H1 (cell line): ENCODE data around the gene ARHGAP27. TPM values are rescaled to one million over a fixed set of nuclear protein-coding genes. Genes with fewer than 3 reads are reported as not detected.

Experiments used
- CTCF ChIA-PET: fragments of 300-600 bp; sonication (Branson Sonifier 250); formaldehyde crosslinking; loops from one replicate; lab custom pipeline; 2021; ENCODE audit not compliant: partially characterized antibody; lab: Charles Lee
- POLR2A ChIA-PET: fragments of 300-600 bp; sonication (Branson Sonifier 250); formaldehyde crosslinking; loops from one replicate; lab custom pipeline; 2021; ENCODE audit warnings: inconsistent platforms; ENCODE audit not compliant: partially characterized antibody; lab: Charles Lee
- DNase-seq, 2 experiments: peaks; one replicate each; pipeline versions ENCODE4 v3.0.0 to v3.0.0-alpha.2; 2010 to 2022; ENCODE audit warnings: low spot score in 2 of 2, low read depth in 1 of 2, mixed read lengths in 1 of 2
- FAIRE-seq: peaks from 2 replicates; lab custom pipeline; 2011; peaks lifted over from hg19 to GRCh38; lab: Jason Lieb, UNC
- H2AFZ ChIP-seq: 2 replicates; pipeline ENCODE4 v1.8.1; 2012; ENCODE audit warnings: low read length, inconsistent platforms
- H2AK5ac ChIP-seq: 2 replicates; pipeline ENCODE4 v1.6.1; 2013; ENCODE audit warnings: low read depth, low read length
- H2BK120ac ChIP-seq: replicated peaks from 2 replicates; pipeline ENCODE3; 2013; ENCODE audit warnings: low read depth, low read length, inconsistent platforms
- H2BK12ac ChIP-seq: 2 replicates; pipeline ENCODE4 v1.6.1; 2013; ENCODE audit warnings: low read depth, low read length
- H2BK15ac ChIP-seq: 2 replicates; pipeline ENCODE4 v1.6.1; 2013; ENCODE audit warnings: low read length
- H2BK20ac ChIP-seq: 2 replicates; pipeline ENCODE4 v1.6.1; 2013; ENCODE audit warnings: low read length
- H2BK5ac ChIP-seq: 2 replicates; pipeline ENCODE4 v1.6.1; 2013; ENCODE audit warnings: low read depth, low read length
- H3K14ac ChIP-seq: 2 replicates; pipeline ENCODE4 v1.6.1; 2013; ENCODE audit warnings: inconsistent platforms; ENCODE audit not compliant: insufficient read length
- H3K18ac ChIP-seq: 2 replicates; pipeline ENCODE4 v1.6.1; 2013; ENCODE audit warnings: low read length; ENCODE audit errors: extremely low read depth
- H3K23ac ChIP-seq: 2 replicates; pipeline ENCODE4 v1.6.1; 2013; ENCODE audit warnings: inconsistent platforms; ENCODE audit not compliant: insufficient read length
- H3K23me2 ChIP-seq: 2 replicates; pipeline ENCODE4 v1.6.1; 2013; ENCODE audit warnings: low read depth, low read length
- H3K27ac ChIP-seq: 2 replicates; pipeline ENCODE4 v1.6.1; 2011; ENCODE audit warnings: low read depth, low read length, inconsistent platforms
- H3K27me3 ChIP-seq, 4 experiments: replicated peaks in 1 of 4; 1 replicate in 1 of 4; 2 replicates in 3 of 4; pipeline versions ENCODE4 v1.6.1 to v1.8.1; 2011 to 2013; ENCODE audit warnings: low read length in 3 of 4, mild to moderate bottlenecking in 3 of 4, inconsistent platforms in 2 of 4, mixed read lengths in 2 of 4, moderate library complexity in 1 of 4; ENCODE audit not compliant: control insufficient read depth in 3 of 4, insufficient read depth in 3 of 4; ENCODE audit errors: extremely low read depth in 1 of 4
- H3K36me3 ChIP-seq, 4 experiments: 2 replicates each; pipeline versions ENCODE4 v1.6.1 to v1.8.1; 2011 to 2013; ENCODE audit warnings: mild to moderate bottlenecking in 4 of 4, low read length in 3 of 4, moderate library complexity in 2 of 4, control low read depth in 1 of 4, inconsistent platforms in 1 of 4; ENCODE audit not compliant: insufficient read depth in 4 of 4, control insufficient read depth in 2 of 4
- H3K4ac ChIP-seq: replicated peaks from 2 replicates; pipeline ENCODE3; 2013; ENCODE audit warnings: low read length, low read depth, mixed read lengths, inconsistent platforms; ENCODE audit not compliant: insufficient read length
- H3K4me1 ChIP-seq, 4 experiments: replicated peaks in 1 of 4; 1 replicate in 1 of 4; 2 replicates in 3 of 4; pipeline versions ENCODE4 v1.6.1 to v1.8.1; 2011 to 2013; ENCODE audit warnings: low read length in 3 of 4, inconsistent platforms in 2 of 4, mixed read lengths in 1 of 4; ENCODE audit not compliant: insufficient read depth in 4 of 4, control insufficient read depth in 3 of 4
- H3K4me2 ChIP-seq, 2 experiments: 2 replicates each; pipeline versions ENCODE4 v1.6.1 to v1.8.1; 2011 to 2013; ENCODE audit warnings: low read depth in 2 of 2, low read length in 2 of 2, control low read depth in 1 of 2, inconsistent platforms in 1 of 2, mild to moderate bottlenecking in 1 of 2; ENCODE audit not compliant: insufficient read depth in 1 of 2
- H3K4me3 ChIP-seq, 4 experiments: fragments of 200-600, 300-600 bp in 1 of 4; sonication (generic), shearing (Covaris generic), sonication (Bioruptor Twin) in 1 of 4; 2 replicates each; pipeline versions ENCODE4 v1.5.1 to v1.8.1; 2011 to 2016; ENCODE audit warnings: low read length in 4 of 4, low read depth in 3 of 4, control low read depth in 2 of 4, inconsistent platforms in 2 of 4, mild to moderate bottlenecking in 2 of 4, mixed read lengths in 1 of 4, moderate library complexity in 1 of 4; ENCODE audit not compliant: insufficient read depth in 2 of 4; ENCODE audit errors: extremely low read depth in 1 of 4
- H3K56ac ChIP-seq: replicated peaks from 2 replicates; pipeline ENCODE3; 2013; ENCODE audit warnings: low read depth, mild to moderate bottlenecking, mixed read lengths, low read length, inconsistent platforms; ENCODE audit not compliant: insufficient read length
- H3K79me1 ChIP-seq: 2 replicates; pipeline ENCODE4 v1.6.1; 2013; ENCODE audit warnings: low read depth, low read length, control low read depth
- H3K79me2 ChIP-seq, 2 experiments: 2 replicates each; pipeline versions ENCODE4 v1.6.1 to v1.8.1; 2012 to 2013; ENCODE audit warnings: low read length in 2 of 2, mild to moderate bottlenecking in 2 of 2, inconsistent platforms in 1 of 2; ENCODE audit not compliant: insufficient read depth in 2 of 2, control insufficient read depth in 1 of 2
- H3K9ac ChIP-seq, 4 experiments: replicated peaks in 1 of 4; 1 replicate in 1 of 4; 2 replicates in 3 of 4; pipeline versions ENCODE4 v1.6.1 to v1.8.1; 2011 to 2013; ENCODE audit warnings: low read depth in 3 of 4, low read length in 3 of 4, control low read depth in 2 of 4, mild to moderate bottlenecking in 2 of 4, moderate library complexity in 2 of 4, inconsistent platforms in 1 of 4; ENCODE audit errors: extremely low read depth in 1 of 4
- H3K9me3 ChIP-seq, 2 experiments: 2 replicates each; pipeline versions ENCODE4 v1.6.1 to v1.8.1; 2012 to 2013; ENCODE audit warnings: mild to moderate bottlenecking in 2 of 2, moderate library complexity in 2 of 2, control low read depth in 1 of 2, inconsistent platforms in 1 of 2, low read depth in 1 of 2, low read length in 1 of 2, mixed read lengths in 1 of 2; ENCODE audit not compliant: insufficient read depth in 2 of 2
- H4K20me1 ChIP-seq, 2 experiments: replicated peaks in 1 of 2; 2 replicates each; pipeline versions ENCODE3 to v1.8.1; 2011 to 2013; ENCODE audit warnings: inconsistent platforms in 2 of 2, low read length in 2 of 2, mild to moderate bottlenecking in 1 of 2; ENCODE audit not compliant: insufficient read depth in 2 of 2, control insufficient read depth in 1 of 2
- H4K5ac ChIP-seq: 2 replicates; pipeline ENCODE4 v1.6.1; 2013; ENCODE audit warnings: low read length, low read depth, mixed read lengths, inconsistent platforms; ENCODE audit not compliant: insufficient read length
- H4K8ac ChIP-seq: 2 replicates; pipeline ENCODE4 v1.8.0; 2013; ENCODE audit warnings: mild to moderate bottlenecking, moderate library complexity, low read length, inconsistent platforms; ENCODE audit not compliant: insufficient read depth; ENCODE audit errors: extremely low read depth
- H4K91ac ChIP-seq: replicated peaks from 2 replicates; pipeline ENCODE3; 2013; ENCODE audit warnings: low read length, mixed read lengths, inconsistent platforms; ENCODE audit not compliant: insufficient read length
- BACH1 ChIP-seq: IDR thresholded peaks from 2 replicates; pipeline ENCODE4 v1.6.1; 2012; ENCODE audit warnings: low read length, improper control_type of control experiment
- CHD1 ChIP-seq: IDR thresholded peaks from 2 replicates; pipeline ENCODE4 v1.6.1; 2012; ENCODE audit warnings: low read depth, low read length, improper control_type of control experiment
- EGR1 ChIP-seq: IDR thresholded peaks from 2 replicates; pipeline ENCODE4 v1.6.1; 2011; ENCODE audit warnings: low read depth, low read length, borderline replicate concordance
- FOSL1 ChIP-seq: IDR thresholded peaks from 2 replicates; pipeline ENCODE4 v1.6.1; 2011; ENCODE audit warnings: mild to moderate bottlenecking, low read depth, low read length, moderate library complexity; ENCODE audit not compliant: insufficient read depth
- KDM1A ChIP-seq: fragments of 200-600, 300-600 bp; sonication (generic); IDR thresholded peaks from 2 replicates; pipeline ENCODE4 v1.7.1; 2016; ENCODE audit warnings: mild to moderate bottlenecking, low read length, borderline replicate concordance
- RFX5 ChIP-seq: IDR thresholded peaks from 2 replicates; pipeline ENCODE4 v1.6.1; 2011; ENCODE audit warnings: low read depth, low read length, improper control_type of control experiment, borderline replicate concordance
- SIRT6 ChIP-seq: IDR thresholded peaks from one replicate; pipeline ENCODE4 v1.7.1; 2012; ENCODE audit warnings: low read length, inconsistent platforms
- WGBS, 2 experiments: shearing (Covaris generic) in 1 of 2; methylation state at CpG; one replicate each; pipeline versions ENCODE4 v1.1.6 to v1.1.7; 2013 to 2015; ENCODE audit warnings: low lambda C conversion rate in 2 of 2, mixed read lengths in 2 of 2, inconsistent platforms in 1 of 2, low coverage in 1 of 2, missing lambda C conversion rate in 1 of 2; ENCODE audit not compliant: insufficient replicate concordance in 2 of 2, insufficient coverage in 1 of 2, insufficient read length in 1 of 2; ENCODE audit errors: extremely low coverage in 1 of 2, missing lambda C conversion rate in 1 of 2; 5-methylcytosine and 5-hydroxymethylcytosine counted together
- polyA plus RNA-seq, 7 experiments: library from polyadenylated mRNA; depleted of rRNA in 3 of 7; stranded (reverse) in 5 of 7; unstranded in 2 of 7; fragments of >200 nt in 5 of 7; fragments of 200-250 nt in 2 of 7; gene quantifications; 1 replicate in 5 of 7; 2 replicates in 1 of 7; 4 replicates in 1 of 7; pipeline versions ENCODE4 v1.2.1 to v1.2.3, GENCODE V29; 2011 to 2013; ENCODE audit warnings: missing spikeins in 2 of 7, mixed read lengths in 2 of 7
- total RNA-seq: library from RNA; stranded (reverse); fragmentation: NEBNext Ultra II Directional; extraction: Animal tissue kit (Norgen Biotek cat#: 25700); gene quantifications from 2 replicates; pipeline ENCODE4 v1.2.1, GENCODE V29; 2021

Gene ARHGAP27
- total and polyA plus RNA-seq, 2 of the 8 experiments (the other 6 are each of a cell fraction or from before 2014, with no cell fraction given): 11.6 to 13.1 TPM

DNA sequence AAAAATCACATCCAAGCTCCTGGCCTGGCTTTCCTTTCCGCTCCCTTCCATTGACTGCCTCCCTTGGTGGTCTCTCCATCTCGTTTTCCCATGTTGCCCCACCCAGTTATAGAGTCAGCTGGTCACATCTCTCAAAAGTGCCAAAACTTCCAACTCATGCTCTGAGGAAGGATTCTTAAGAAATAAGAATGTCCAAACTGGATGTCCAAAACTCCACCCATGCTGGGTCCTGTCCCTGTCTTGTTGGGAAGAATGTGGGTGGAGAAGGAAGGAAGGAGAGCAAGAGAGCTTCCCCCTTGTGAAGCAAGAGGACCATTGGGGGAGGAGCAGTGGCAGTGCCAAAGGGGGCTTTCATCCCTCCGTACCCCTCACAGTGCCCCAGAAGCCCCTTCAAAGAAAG, 71.2 kb downstream of the ARHGAP27 start:
- H4K91ac ChIP-seq: no peak overlapping the region
- H3K4ac ChIP-seq: no peak overlapping the region
- no peak overlapping the region for H3K27ac ChIP-seq
- H4K5ac ChIP-seq: no peak overlapping the region
- no peak overlapping the region for H3K23ac ChIP-seq
- ChIA-PET CTCF (interaction anchor here (1.0 to 1.6 kb wide), 5 partner anchors 9 to 115 kb away, joined by 3 to 4 read pairs (median 4); no protein-coding TSS in a partner anchor), POLR2A (interaction anchor here (0.6 to 1.6 kb wide), 4 partner anchors 10 to 45 kb away, joined by 3 to 7 read pairs (median 4); no protein-coding TSS in a partner anchor)
- no peaks in the 10 kb centered on the region for H3K79me2 ChIP-seq
- no peak overlapping the region for H2BK12ac ChIP-seq
- no peak for TF ChIP-seq CHD1
- TF ChIP-seq RFX5: no peak
- no peak for TF ChIP-seq SIRT6
- no peak for TF ChIP-seq EGR1
- no peak for TF ChIP-seq BACH1
- TF ChIP-seq FOSL1: no peak
- no peak for TF ChIP-seq KDM1A
- H3K4me1 ChIP-seq: peaks cover 5 to 13% (median 10%) of the 10 kb centered on the region in 4 experiments
- no peak overlapping the region for H3K18ac ChIP-seq
- no peaks in the 10 kb centered on the region; a peak in 2 of 7 replicates for H3K27me3 ChIP-seq
- H3K14ac ChIP-seq: no peak overlapping the region
- H3K56ac ChIP-seq: no peak overlapping the region
- no peak overlapping the region for H2BK120ac ChIP-seq
- no peaks in the 10 kb centered on the region for H3K23me2 ChIP-seq
- FAIRE-seq (no peak), DNase-seq (no peak)
- no peak overlapping the region; the same call in 1 of the 2 replicates for H2BK15ac ChIP-seq
- H4K8ac ChIP-seq: no peak overlapping the region
- H3K9ac ChIP-seq: no peak overlapping the region
- no peaks in the 10 kb centered on the region for H3K36me3 ChIP-seq
- H2AFZ ChIP-seq: no peak overlapping the region
- no peak overlapping the region for H2AK5ac ChIP-seq
- no peaks in the 10 kb centered on the region for H3K9me3 ChIP-seq
- no peak overlapping the region for H2BK5ac ChIP-seq
- H4K20me1 ChIP-seq: no peaks in the 10 kb centered on the region
- no peak overlapping the region for H3K4me2 ChIP-seq
- no peak overlapping the region for H3K4me3 ChIP-seq
- no peak overlapping the region for H2BK20ac ChIP-seq
- no peaks in the 10 kb centered on the region for H3K79me1 ChIP-seq
- WGBS, 2 experiments: 87% methylated on average over 3 of the region's 3 CpGs; no CpG with 5 or more reads in 1 of the 2 experiments
